Suprapubic skin (tissue), 3 donors: Measurements from ENCODE around the gene PPP1R2B.

ENCODE experiments used
- CTCF ChIP-seq, 2 donors: fragments of 200-600 bp in 1 of 2; fragments of 450-650 bp in 1 of 2; sonication (generic) in 1 of 2; IDR thresholded peaks; one replicate each; pipeline ENCODE4 v1.5.1; 2016 to 2019; ENCODE audit warnings: antibody characterized with exemption in 2 of 2, mild to moderate bottlenecking in 1 of 2, moderate library complexity in 1 of 2
- EP300 ChIP-seq: sonication (generic); formaldehyde crosslinking; IDR thresholded peaks from one replicate; pipeline ENCODE4 v1.6.1; 2017; ENCODE audit warnings: antibody characterized with exemption
- POLR2A ChIP-seq, 2 donors: fragments of 450-650 bp; IDR thresholded peaks; one replicate each; pipeline ENCODE4 v1.6.1; 2017; ENCODE audit warnings: antibody characterized with exemption in 2 of 2, mild to moderate bottlenecking in 2 of 2, moderate library complexity in 2 of 2

- no peak for TF ChIP-seq CTCF (IDR thresholded peaks at IDR 0.05)
- TF ChIP-seq EP300: no peak
- TF ChIP-seq POLR2A (IDR thresholded peaks at IDR 0.05): no peak
Observed at GRCh38 chr5:156896546-156896945, 46.5 kb downstream of the PPP1R2B start.
